GM21576 (cell line): Measurements from ENCODE around the gene IFRD2.
"Not testable (repeated sequence)": the region's sequence is repeated elsewhere in the genome, so short reads cannot be mapped to it uniquely, and the experiment has no call there.

Source experiments
- ATAC-seq: cut with Tn5 transposase; IDR thresholded peaks from one replicate; pipeline ENCODE4 v1.9.1; 2021; ENCODE audit warnings: mild to moderate bottlenecking, moderate library complexity; ENCODE audit not compliant: unreplicated experiment

Gene IFRD2

GRCh38 chr3:50324351-50325112 lies 32.3 kb upstream of the IFRD2 start:
- ATAC-seq, result no peak

GRCh38 chr3:50323614-50324199 lies 31.5 kb upstream of the IFRD2 start:
- no peak for ATAC-seq

GRCh38 chr3:50323092-50323600 lies 30.9 kb upstream of the IFRD2 start:
- ATAC-seq, result no peak

GRCh38 chr3:50322386-50323091 lies 30.3 kb upstream of the IFRD2 start, which contains the start of gene HYAL2:
HYAL2 (minus strand) TSS chr3:50322745; CDS start chr3:50320489, 2,256 bp downstream.
- no peak for ATAC-seq

- ATAC-seq, result no peak
Measured at GRCh38 chr3:50322115-50322385, 29.8 kb upstream of the IFRD2 start.

GRCh38 chr3:50321336-50322114 lies 29.3 kb upstream of the IFRD2 start:
- peak; percentile 61 for ATAC-seq

- peak; percentile 37 for ATAC-seq
Measured at GRCh38 chr3:50320853-50321335, 28.7 kb upstream of the IFRD2 start.

- ATAC-seq, result no peak
Measured at GRCh38 chr3:50319894-50320625, 27.8 kb upstream of the IFRD2 start.

- no peak for ATAC-seq
Measured at GRCh38 chr3:50319181-50319893, 27.1 kb upstream of the IFRD2 start.

GRCh38 chr3:50318615-50319014 lies 26.4 kb upstream of the IFRD2 start:
- no peak for ATAC-seq

GRCh38 chr3:50318163-50318562 lies 25.9 kb upstream of the IFRD2 start:
- no peak for ATAC-seq

- ATAC-seq, result no peak
Measured at GRCh38 chr3:50317300-50317699, 25.1 kb upstream of the IFRD2 start.

- no peak for ATAC-seq
Measured at GRCh38 chr3:50316657-50317242, 24.5 kb upstream of the IFRD2 start.

- ATAC-seq, result no peak
Measured at GRCh38 chr3:50314816-50315215, 22.6 kb upstream of the IFRD2 start.

GRCh38 chr3:50314342-50314741 lies 22.1 kb upstream of the IFRD2 start:
- no peak for ATAC-seq

- not testable (repeated sequence) for ATAC-seq
Measured at GRCh38 chr3:50312041-50312440, 19.8 kb upstream of the IFRD2 start.

- ATAC-seq, result no peak
Measured at GRCh38 chr3:50304601-50305000, 12.4 kb upstream of the IFRD2 start.

- no peak for ATAC-seq
Measured at GRCh38 chr3:50303013-50303815, 11.0 kb upstream of the IFRD2 start, which contains the start of gene HYAL1. HYAL1 (minus strand) TSS chr3:50303574; CDS start chr3:50302956, 618 bp downstream.
